ENCODE measurements around the gene TRAPPC14.

DNA sequence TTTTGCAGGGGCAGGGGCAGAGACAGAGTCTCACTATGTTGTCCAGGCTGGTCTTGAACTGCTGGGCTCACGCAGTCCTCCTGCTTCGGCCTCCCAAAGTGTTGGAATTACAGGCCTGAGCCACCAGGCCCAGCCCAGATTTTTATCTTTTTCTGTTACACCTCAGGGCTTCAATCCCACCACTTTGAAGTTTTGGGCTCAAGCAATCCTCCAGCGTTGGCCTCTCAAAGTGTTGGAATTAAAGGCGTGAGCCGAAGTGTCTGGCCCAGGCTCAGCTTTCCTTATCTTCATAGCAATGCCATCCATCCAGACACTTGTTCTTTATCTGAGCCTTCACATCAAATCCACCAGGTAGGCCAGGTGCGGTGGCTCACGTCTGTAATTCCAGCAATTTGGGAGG lies 43.5 kb downstream of the TRAPPC14 start:
- TF ChIP-seq ZNF274 (IDR thresholded peaks at IDR 0.05; ENCODE audit: low read depth, low read length): no peak
- TF ChIP-seq YY1 (IDR thresholded peaks at IDR 0.05; ENCODE audit: insufficient read depth, insufficient read length): no peak
